SU-DHL-6 (cell line): Measurements from ENCODE around the gene DHRS1.

Experiments
- H2AFZ ChIP-seq: fragments of 200-600 bp; sonication (generic); 2 replicates; pipeline ENCODE4 v1.6.1; 2014; ENCODE audit warnings: low read depth, mild to moderate bottlenecking, moderate library complexity, mixed read lengths, antibody characterized with exemption, low read length; ENCODE audit not compliant: severe bottlenecking
- H3F3A ChIP-seq: fragments of 200-600 bp; shearing (Covaris generic); 2 replicates; pipeline ENCODE4 v1.6.0; 2016; ENCODE audit warnings: antibody characterized with exemption, mild to moderate bottlenecking; ENCODE audit not compliant: insufficient read depth
- H3K27ac ChIP-seq: fragments of 200-600 bp; sonication (generic); 2 replicates; pipeline ENCODE4 v1.5.1; 2016; ENCODE audit warnings: low read depth, mild to moderate bottlenecking, low read length, moderate library complexity, mixed read lengths
- H3K27me3 ChIP-seq: fragments of 200-600 bp; sonication (generic), shearing (Covaris generic); 2 replicates; pipeline ENCODE4 v1.6.0; 2014; ENCODE audit warnings: mild to moderate bottlenecking, low read length
- H3K36me3 ChIP-seq: fragments of 200-600 bp; sonication (generic); 2 replicates; pipeline ENCODE4 v1.6.1; 2014; ENCODE audit warnings: mild to moderate bottlenecking, low read length, mixed read lengths
- H3K4me2 ChIP-seq: fragments of 300-600, 200-600 bp; shearing (Covaris generic), sonication (generic); 2 replicates; pipeline ENCODE4 v1.6.0; 2014; ENCODE audit warnings: low read length, low read depth, mild to moderate bottlenecking; ENCODE audit not compliant: poor library complexity, severe bottlenecking
- H3K4me3 ChIP-seq: fragments of 200-600 bp; sonication (generic); 2 replicates; pipeline ENCODE4 v1.5.1; 2014; ENCODE audit warnings: antibody characterized with exemption, low read length, mild to moderate bottlenecking, mixed read lengths; ENCODE audit not compliant: insufficient read depth, poor library complexity, severe bottlenecking
- H3K79me2 ChIP-seq: fragments of 200-600 bp; sonication (generic); 2 replicates; pipeline ENCODE4 v1.6.1; 2014; ENCODE audit warnings: mild to moderate bottlenecking, low read length, moderate library complexity; ENCODE audit not compliant: insufficient read depth
- H3K9ac ChIP-seq: fragments of 200-600 bp; sonication (generic); 2 replicates; pipeline ENCODE4 v1.7.0; 2014; ENCODE audit warnings: mild to moderate bottlenecking, low read length
- H3K9me2 ChIP-seq: fragments of 200-600 bp; sonication (generic); replicated peaks from 2 replicates; pipeline ENCODE4 v1.6.1; 2014; ENCODE audit warnings: low read length; ENCODE audit not compliant: insufficient read depth
- H3K9me3 ChIP-seq: fragments of 200-600 bp; sonication (generic); 2 replicates; pipeline ENCODE4 v1.6.1; 2014; ENCODE audit warnings: low read length, mixed read lengths; ENCODE audit not compliant: insufficient read depth
- H4K20me1 ChIP-seq: fragments of 200-600 bp; sonication (generic); 2 replicates; pipeline ENCODE4 v1.6.1; 2014; ENCODE audit warnings: low read depth, mild to moderate bottlenecking, antibody characterized with exemption, low read length, moderate library complexity, mixed read lengths
- EZH2phosphoT487 ChIP-seq: fragments of 200-600 bp; sonication (generic), shearing (Covaris generic); conservative IDR thresholded peaks from 2 replicates; pipeline ENCODE4 v1.6.1; 2018; ENCODE audit warnings: mild to moderate bottlenecking, antibody characterized with exemption, low read length, moderate library complexity, mixed read lengths
- TF ChIP-seq, protein P1 (sequence below): fragments of 200-600 bp; sonication (generic); IDR thresholded peaks from one replicate; pipeline ENCODE4 v1.5.1; 2017; ENCODE audit warnings: antibody characterized with exemption, mild to moderate bottlenecking, low read length, moderate library complexity; ENCODE audit not compliant: insufficient read depth, poor library complexity, severe bottlenecking

DHRS1 gene

DNA sequence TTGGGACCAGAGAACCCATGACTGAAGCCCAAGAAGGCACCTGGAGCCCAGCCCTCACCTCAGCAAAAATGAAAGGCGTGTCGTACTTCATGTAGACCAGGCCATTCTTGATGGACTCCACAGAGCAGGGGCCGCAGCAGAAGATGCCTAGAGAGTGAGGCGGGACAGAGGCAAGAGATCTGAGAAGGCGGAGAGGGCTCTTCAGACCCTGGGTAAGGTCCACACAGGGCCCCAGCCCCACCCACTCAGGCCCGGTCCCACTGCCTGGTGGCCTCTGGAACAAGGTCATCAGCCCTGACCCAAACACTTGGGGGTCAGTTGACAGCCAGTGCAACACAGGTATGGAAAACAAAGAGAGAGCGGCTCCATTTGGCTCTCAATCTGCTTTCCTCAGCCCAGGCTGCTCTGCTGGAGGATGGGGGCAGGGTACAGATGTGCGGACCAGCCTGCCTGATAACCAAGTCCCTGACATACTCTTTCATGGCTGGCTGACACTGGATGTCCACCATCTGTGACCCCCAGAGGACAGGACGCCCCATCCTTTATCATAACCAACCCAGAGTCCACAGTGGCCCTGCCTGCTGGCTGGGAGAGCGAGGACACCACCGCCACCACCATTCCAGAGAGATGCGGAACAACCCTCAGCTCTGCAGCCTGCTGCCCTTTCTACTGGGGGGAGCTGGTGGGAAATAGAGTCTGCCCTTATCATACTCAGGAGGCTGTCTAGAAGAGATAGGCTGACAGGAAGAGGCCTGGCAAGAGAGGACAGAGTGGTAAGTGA is 43.5 kb downstream of the DHRS1 start:
- Histone ChIP-seq H3K27ac (no peak overlapping the region), H3K4me2 (no peak overlapping the region), H2AFZ (no peak overlapping the region), H3K9me2 (no peaks in the 10 kb centered on the region), H3K9me3 (no peaks in the 10 kb centered on the region), H3K27me3 (no peaks in the 10 kb centered on the region), H3K4me3 (no peak overlapping the region), H3F3A (no peaks in the 10 kb centered on the region), H3K9ac (no peak overlapping the region), H3K79me2 (no peaks in the 10 kb centered on the region), H3K36me3 (no peaks in the 10 kb centered on the region), H4K20me1 (no peaks in the 10 kb centered on the region)
- TF ChIP-seq EZH2phosphoT487: no peak
- TF ChIP-seq, protein P1, sequence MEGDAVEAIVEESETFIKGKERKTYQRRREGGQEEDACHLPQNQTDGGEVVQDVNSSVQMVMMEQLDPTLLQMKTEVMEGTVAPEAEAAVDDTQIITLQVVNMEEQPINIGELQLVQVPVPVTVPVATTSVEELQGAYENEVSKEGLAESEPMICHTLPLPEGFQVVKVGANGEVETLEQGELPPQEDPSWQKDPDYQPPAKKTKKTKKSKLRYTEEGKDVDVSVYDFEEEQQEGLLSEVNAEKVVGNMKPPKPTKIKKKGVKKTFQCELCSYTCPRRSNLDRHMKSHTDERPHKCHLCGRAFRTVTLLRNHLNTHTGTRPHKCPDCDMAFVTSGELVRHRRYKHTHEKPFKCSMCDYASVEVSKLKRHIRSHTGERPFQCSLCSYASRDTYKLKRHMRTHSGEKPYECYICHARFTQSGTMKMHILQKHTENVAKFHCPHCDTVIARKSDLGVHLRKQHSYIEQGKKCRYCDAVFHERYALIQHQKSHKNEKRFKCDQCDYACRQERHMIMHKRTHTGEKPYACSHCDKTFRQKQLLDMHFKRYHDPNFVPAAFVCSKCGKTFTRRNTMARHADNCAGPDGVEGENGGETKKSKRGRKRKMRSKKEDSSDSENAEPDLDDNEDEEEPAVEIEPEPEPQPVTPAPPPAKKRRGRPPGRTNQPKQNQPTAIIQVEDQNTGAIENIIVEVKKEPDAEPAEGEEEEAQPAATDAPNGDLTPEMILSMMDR: no peak

DNA sequence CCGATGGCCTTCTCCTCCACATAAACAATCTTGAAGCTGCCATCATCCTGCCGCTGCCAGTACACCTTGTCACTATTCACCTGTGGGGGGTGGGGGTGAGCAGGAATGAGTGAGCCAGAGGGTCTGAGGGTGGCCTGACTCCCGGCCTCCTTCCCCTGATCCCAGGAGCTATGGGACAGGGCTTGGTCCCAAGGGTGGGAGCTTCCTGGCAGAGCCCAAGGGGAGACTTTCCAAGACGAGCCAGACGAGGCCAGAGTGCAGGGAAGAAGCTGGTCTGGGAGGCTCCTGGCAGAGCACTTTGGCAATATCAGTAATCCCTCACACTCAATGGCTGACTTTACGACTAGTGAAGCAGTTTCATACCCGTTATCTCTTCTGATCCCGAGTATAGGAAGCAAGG is 44.1 kb downstream of the DHRS1 start:
- Histone ChIP-seq H3K27ac (no peak overlapping the region), H4K20me1 (no peaks in the 10 kb centered on the region), H3K36me3 (no peaks in the 10 kb centered on the region), H3K4me2 (no peak overlapping the region), H3K9me2 (no peaks in the 10 kb centered on the region), H3K79me2 (no peaks in the 10 kb centered on the region), H3K27me3 (no peaks in the 10 kb centered on the region), H3F3A (no peaks in the 10 kb centered on the region), H3K4me3 (no peak overlapping the region), H2AFZ (no peak overlapping the region), H3K9me3 (no peaks in the 10 kb centered on the region), H3K9ac (no peak overlapping the region)
- TF ChIP-seq, protein P1: no peak
- no peak for TF ChIP-seq EZH2phosphoT487

DNA sequence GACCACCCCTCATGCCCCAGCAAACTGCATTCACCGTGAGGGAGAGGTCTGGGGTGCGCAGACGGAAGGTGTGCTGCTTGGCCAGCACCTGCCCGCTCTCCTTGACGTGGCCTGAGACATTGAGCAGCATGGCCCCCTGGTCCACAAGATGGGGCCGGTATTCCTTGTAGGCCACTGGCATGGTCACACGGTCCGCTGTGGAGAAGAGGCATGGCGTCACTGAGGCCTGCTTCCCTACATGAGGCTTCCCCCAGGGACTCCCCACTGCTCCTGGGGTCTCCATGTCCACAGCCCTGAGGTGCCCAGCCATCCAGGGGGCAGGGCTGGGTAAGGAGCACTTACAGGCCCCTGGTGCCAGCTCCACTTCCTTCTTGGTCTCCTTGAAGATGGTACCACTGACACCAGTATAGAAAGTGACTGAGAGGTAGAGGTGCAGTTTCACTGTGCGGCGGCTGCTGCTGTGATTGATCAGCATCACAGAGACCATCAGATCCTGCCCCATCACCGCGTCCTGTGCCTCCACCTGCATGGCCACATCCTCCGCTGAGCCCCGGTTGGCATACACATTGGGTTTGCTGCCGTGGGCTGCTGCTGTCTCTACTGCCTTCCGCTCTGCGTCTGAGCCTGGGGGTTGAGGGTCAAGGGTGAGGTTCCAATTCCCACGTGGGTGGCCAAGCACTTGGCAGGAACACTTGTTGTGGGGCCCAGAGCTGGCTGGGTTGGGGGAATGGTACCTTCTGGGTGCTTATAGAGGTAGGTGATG is 44.8 kb downstream of the DHRS1 start:
- Histone ChIP-seq H3K9me2 (no peaks in the 10 kb centered on the region), H3K9ac (no peak overlapping the region), H3K4me2 (no peak overlapping the region), H3K36me3 (no peaks in the 10 kb centered on the region), H3K27me3 (no peaks in the 10 kb centered on the region), H3K9me3 (no peaks in the 10 kb centered on the region), H2AFZ (no peak overlapping the region), H3K4me3 (no peak overlapping the region), H3F3A (no peaks in the 10 kb centered on the region), H4K20me1 (no peaks in the 10 kb centered on the region), H3K27ac (no peak overlapping the region), H3K79me2 (no peaks in the 10 kb centered on the region)
- TF ChIP-seq, protein P1: no peak
- TF ChIP-seq EZH2phosphoT487: no peak
